Measurements from ENCODE around the gene FLOT2.

FLOT2 gene

DNA sequence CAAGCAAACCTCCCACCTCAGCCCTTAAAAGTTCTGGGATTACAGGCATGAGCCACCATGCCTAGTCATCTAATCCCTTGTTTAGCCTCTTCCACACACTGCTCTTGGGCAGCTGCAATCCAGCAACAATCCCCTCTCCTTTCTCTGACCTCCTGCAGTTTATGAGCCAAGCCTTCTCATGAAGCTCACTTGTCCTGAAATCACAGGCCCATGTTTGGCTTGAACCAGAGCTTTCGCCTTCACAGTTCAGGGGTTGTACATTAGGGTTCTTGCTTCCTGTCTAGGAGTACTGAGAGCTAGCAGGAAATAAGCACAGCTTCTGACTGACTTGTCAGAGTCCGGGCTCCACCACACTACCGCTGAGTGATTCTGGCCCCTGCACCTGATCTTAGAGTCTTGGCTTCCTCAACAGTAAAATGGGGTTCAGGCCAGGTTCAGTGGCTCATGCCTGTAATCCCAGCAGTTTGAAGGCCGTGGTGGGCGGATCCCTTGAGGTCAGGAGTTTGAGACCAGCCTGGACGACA is 26.4 kb downstream of the FLOT2 start:
- Histone ChIP-seq H2BK120ac (ENCODE audit: insufficient read depth, low read length, poor library complexity) (no peak overlapping the region), H3K9me3 (ENCODE audit: insufficient read depth, low read depth, low read length) (no peaks in the 10 kb centered on the region), H3K27me3 (ENCODE audit: insufficient read depth, low read length) (no peaks in the 10 kb centered on the region), H3K18ac (ENCODE audit: low read length) (no peak overlapping the region), H2AFZ (ENCODE audit: insufficient read depth, low read length, poor library complexity) (no peak overlapping the region), H3K4me1 (ENCODE audit: control insufficient read depth in 1 of 2, insufficient read depth in 2 of 2, low read length in 2 of 2) (no peaks in the 10 kb centered on the region), H3K4me2 (ENCODE audit: low read length) (no peak overlapping the region), H4K12ac (ENCODE audit: low read depth, low read length) (no peak overlapping the region), H2AK5ac (ENCODE audit: low read length) (no peak overlapping the region), H3K4me3 (ENCODE audit: low read depth, low read length) (no peak overlapping the region), H3K14ac (ENCODE audit: low read length) (no peak overlapping the region), H3K79me2 (ENCODE audit: control insufficient read depth, insufficient read depth, low read length, poor library complexity) (no peaks in the 10 kb centered on the region), H4K8ac (ENCODE audit: low read depth, low read length) (no peak overlapping the region), H3K79me1 (ENCODE audit: low read length) (no peaks in the 10 kb centered on the region), H3K36me3 (ENCODE audit: control insufficient read depth in 1 of 2, insufficient read depth in 2 of 2, low read length in 2 of 2) (no peaks in the 10 kb centered on the region), H4K91ac (ENCODE audit: low read depth, low read length) (no peak overlapping the region), H3K4ac (ENCODE audit: low read depth, low read length) (no peak overlapping the region), H3K23ac (ENCODE audit: low read length) (no peak overlapping the region), H3K27ac (ENCODE audit: low read depth, low read length) (no peak overlapping the region), H2BK5ac (ENCODE audit: low read depth, low read length, poor library complexity) (no peak overlapping the region), H2BK12ac (ENCODE audit: low read length) (no peak overlapping the region), H3K9ac (ENCODE audit: low read length) (peak overlapping the region; percentile 11)
- DNase-seq: no peak
- no CpG with 5 or more reads among the region's 6 CpGs for WGBS (ENCODE audit: extremely low coverage, insufficient coverage, insufficient read length)

DNA sequence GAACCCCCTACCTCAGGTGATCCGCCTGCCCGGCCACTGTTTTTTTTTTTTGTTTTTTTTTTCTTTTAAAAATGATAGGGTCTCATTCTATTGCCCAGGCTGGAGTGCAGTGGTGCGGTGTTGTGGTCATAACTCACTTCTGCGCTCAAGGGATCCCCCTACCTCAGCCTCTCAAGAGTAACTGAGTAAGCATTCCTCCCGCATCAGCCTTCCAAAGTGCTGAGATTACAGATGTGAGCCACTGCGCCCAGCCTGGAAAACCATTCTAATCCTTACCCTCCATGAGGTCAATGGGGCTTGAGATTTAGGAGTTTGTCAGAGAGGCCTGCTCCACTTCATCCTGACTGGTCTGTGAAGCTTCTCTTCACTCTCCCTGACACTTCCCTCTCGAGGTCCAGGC is 30.3 kb downstream of the FLOT2 start:
- Histone ChIP-seq H3K4ac (ENCODE audit: low read depth, low read length) (no peak overlapping the region), H3K4me3 (ENCODE audit: low read depth, low read length) (no peak overlapping the region), H4K12ac (ENCODE audit: low read depth, low read length) (no peak overlapping the region), H2AFZ (ENCODE audit: insufficient read depth, low read length, poor library complexity) (no peak overlapping the region), H2AK5ac (ENCODE audit: low read length) (no peak overlapping the region), H2BK5ac (ENCODE audit: low read depth, low read length, poor library complexity) (no peak overlapping the region), H3K27ac (ENCODE audit: low read depth, low read length) (no peak overlapping the region), H3K4me2 (ENCODE audit: low read length) (no peak overlapping the region), H3K27me3 (ENCODE audit: insufficient read depth, low read length) (no peaks in the 10 kb centered on the region), H2BK12ac (ENCODE audit: low read length) (no peak overlapping the region), H2BK120ac (ENCODE audit: insufficient read depth, low read length, poor library complexity) (no peak overlapping the region), H4K8ac (ENCODE audit: low read depth, low read length) (no peak overlapping the region), H3K36me3 (ENCODE audit: control insufficient read depth in 1 of 2, insufficient read depth in 2 of 2, low read length in 2 of 2) (no peaks in the 10 kb centered on the region), H3K23ac (ENCODE audit: low read length) (no peak overlapping the region), H3K14ac (ENCODE audit: low read length) (no peak overlapping the region), H3K18ac (ENCODE audit: low read length) (no peak overlapping the region), H3K9me3 (ENCODE audit: insufficient read depth, low read depth, low read length) (no peaks in the 10 kb centered on the region), H3K79me2 (ENCODE audit: control insufficient read depth, insufficient read depth, low read length, poor library complexity) (no peaks in the 10 kb centered on the region), H3K9ac (ENCODE audit: low read length) (no peak overlapping the region), H3K79me1 (ENCODE audit: low read length) (no peaks in the 10 kb centered on the region), H3K4me1 (ENCODE audit: control insufficient read depth in 1 of 2, insufficient read depth in 2 of 2, low read length in 2 of 2) (peaks cover 0 to 2% of the 10 kb centered on the region in 2 experiments), H4K91ac (ENCODE audit: low read depth, low read length) (no peak overlapping the region)
- no CpG with 5 or more reads among the region's 7 CpGs for WGBS (ENCODE audit: extremely low coverage, insufficient coverage, insufficient read length)
- DNase-seq: peak; percentile 70 to 75

DNA sequence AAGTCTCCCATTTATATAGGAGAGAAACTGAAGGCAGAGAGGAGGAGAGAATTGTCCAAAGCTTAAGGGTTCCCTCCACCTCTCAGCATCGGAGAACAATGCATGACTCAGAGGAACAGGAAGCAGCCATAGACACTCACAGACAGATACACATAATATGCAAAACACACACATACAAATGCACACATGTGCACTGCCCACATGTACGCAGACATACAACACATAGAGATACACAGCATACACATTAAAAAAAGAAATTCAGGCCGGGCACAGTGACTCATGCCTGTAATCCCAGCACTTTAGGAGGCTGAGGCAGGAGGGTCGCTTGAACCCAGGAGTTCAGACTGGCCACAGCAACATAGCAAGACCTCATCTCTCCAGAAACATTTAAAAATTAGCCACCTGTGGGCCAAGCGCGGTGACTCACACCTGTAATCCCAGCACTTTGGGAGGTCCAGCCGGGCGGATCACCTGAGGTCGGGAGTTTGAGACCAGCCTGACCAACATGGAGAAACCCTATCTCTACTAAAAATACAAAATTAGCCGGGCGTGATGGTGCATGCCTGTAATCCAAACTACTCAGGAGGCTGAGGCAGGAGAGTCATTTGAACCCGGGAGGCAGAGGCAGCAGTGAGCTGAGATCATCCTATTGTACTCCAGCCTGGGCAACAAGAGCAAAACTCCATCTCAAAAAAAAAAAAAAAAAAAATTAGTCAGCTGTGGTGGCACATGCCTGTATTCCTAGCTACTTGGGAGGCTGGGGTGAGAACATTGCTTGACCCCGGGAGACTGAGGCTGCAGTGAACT is 31.4 kb downstream of the FLOT2 start:
- Histone ChIP-seq H3K4ac (ENCODE audit: low read depth, low read length) (no peak overlapping the region), H2BK120ac (ENCODE audit: insufficient read depth, low read length, poor library complexity) (no peak overlapping the region), H3K79me2 (ENCODE audit: control insufficient read depth, insufficient read depth, low read length, poor library complexity) (no peaks in the 10 kb centered on the region), H3K18ac (ENCODE audit: low read length) (no peak overlapping the region), H4K91ac (ENCODE audit: low read depth, low read length) (no peak overlapping the region), H3K36me3 (ENCODE audit: control insufficient read depth in 1 of 2, insufficient read depth in 2 of 2, low read length in 2 of 2) (no peaks in the 10 kb centered on the region), H4K12ac (ENCODE audit: low read depth, low read length) (no peak overlapping the region), H2AFZ (ENCODE audit: insufficient read depth, low read length, poor library complexity) (no peak overlapping the region), H3K4me2 (ENCODE audit: low read length) (no peak overlapping the region), H3K9me3 (ENCODE audit: insufficient read depth, low read depth, low read length) (no peaks in the 10 kb centered on the region), H3K79me1 (ENCODE audit: low read length) (no peaks in the 10 kb centered on the region), H3K23ac (ENCODE audit: low read length) (no peak overlapping the region), H3K27me3 (ENCODE audit: insufficient read depth, low read length) (no peaks in the 10 kb centered on the region), H2BK12ac (ENCODE audit: low read length) (no peak overlapping the region), H2AK5ac (ENCODE audit: low read length) (no peak overlapping the region), H2BK5ac (ENCODE audit: low read depth, low read length, poor library complexity) (no peak overlapping the region), H3K14ac (ENCODE audit: low read length) (no peak overlapping the region), H4K8ac (ENCODE audit: low read depth, low read length) (no peak overlapping the region), H3K9ac (ENCODE audit: low read length) (no peak overlapping the region), H3K4me3 (ENCODE audit: low read depth, low read length) (no peak overlapping the region), H3K27ac (ENCODE audit: low read depth, low read length) (no peak overlapping the region), H3K4me1 (ENCODE audit: control insufficient read depth in 1 of 2, insufficient read depth in 2 of 2, low read length in 2 of 2) (peaks cover 0 to 2% of the 10 kb centered on the region in 2 experiments)
- peak; percentile 53 to 63 for DNase-seq
- WGBS (ENCODE audit: extremely low coverage, insufficient coverage, insufficient read length): no CpG with 5 or more reads among the region's 13 CpGs

DNA sequence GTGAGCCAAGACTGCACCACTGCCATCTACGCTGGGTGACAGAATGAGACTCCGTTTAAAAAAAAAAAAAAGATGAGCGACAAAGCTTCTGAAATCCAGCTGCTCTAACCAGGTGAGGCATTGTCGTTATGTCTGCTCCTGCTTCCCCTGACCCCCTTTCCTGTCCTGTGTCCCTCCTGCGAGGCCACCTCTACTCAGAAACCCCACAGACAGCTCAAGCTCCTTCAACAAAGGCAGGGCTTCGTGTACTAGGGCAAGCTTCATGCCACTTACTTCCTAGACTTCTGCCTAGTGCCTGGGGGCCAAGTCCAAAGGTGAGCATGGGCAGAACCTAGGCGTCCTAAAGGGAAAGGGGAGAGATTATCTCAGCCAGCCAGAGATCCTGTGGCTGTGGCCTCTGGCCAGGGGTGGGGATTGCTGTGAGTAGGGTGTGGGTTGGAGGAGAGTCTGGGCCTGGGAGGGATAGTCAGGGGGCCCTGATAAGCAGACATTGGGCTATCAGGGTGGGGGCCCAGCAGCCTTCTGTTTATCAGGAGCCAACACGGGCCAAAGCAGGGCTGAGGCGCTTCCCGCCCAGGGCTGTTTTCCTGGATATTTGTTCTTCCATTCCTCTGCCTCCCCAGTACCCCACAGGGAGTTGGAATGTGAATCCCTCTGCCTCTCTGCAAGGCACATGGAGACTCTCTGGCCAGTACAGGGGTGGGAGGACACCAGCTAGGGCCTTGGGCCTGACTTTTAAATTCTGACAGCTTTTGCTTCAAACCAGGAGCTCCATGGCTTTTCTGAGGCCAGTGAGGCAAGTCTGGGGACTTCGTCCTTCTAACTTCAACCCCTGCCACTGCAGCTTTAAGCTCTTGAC is 32.3 kb downstream of the FLOT2 start:
- Histone ChIP-seq H3K18ac (ENCODE audit: low read length) (no peak overlapping the region), H2AFZ (ENCODE audit: insufficient read depth, low read length, poor library complexity) (no peak overlapping the region), H2AK5ac (ENCODE audit: low read length) (no peak overlapping the region), H3K9me3 (ENCODE audit: insufficient read depth, low read depth, low read length) (no peaks in the 10 kb centered on the region), H4K12ac (ENCODE audit: low read depth, low read length) (no peak overlapping the region), H2BK120ac (ENCODE audit: insufficient read depth, low read length, poor library complexity) (no peak overlapping the region), H2BK12ac (ENCODE audit: low read length) (no peak overlapping the region), H4K8ac (ENCODE audit: low read depth, low read length) (no peak overlapping the region), H2BK5ac (ENCODE audit: low read depth, low read length, poor library complexity) (no peak overlapping the region), H3K36me3 (ENCODE audit: control insufficient read depth in 1 of 2, insufficient read depth in 2 of 2, low read length in 2 of 2) (peaks cover 5 to 6% of the 10 kb centered on the region in 2 experiments), H3K9ac (ENCODE audit: low read length) (peak overlapping the region; percentile 14), H3K4me1 (ENCODE audit: control insufficient read depth in 1 of 2, insufficient read depth in 2 of 2, low read length in 2 of 2) (peaks cover 0 to 2% of the 10 kb centered on the region in 2 experiments), H3K4ac (ENCODE audit: low read depth, low read length) (no peak overlapping the region), H3K14ac (ENCODE audit: low read length) (no peak overlapping the region), H3K79me1 (ENCODE audit: low read length) (no peaks in the 10 kb centered on the region), H4K91ac (ENCODE audit: low read depth, low read length) (no peak overlapping the region), H3K4me3 (ENCODE audit: low read depth, low read length) (no peak overlapping the region), H3K27ac (ENCODE audit: low read depth, low read length) (no peak overlapping the region), H3K23ac (ENCODE audit: low read length) (no peak overlapping the region), H3K4me2 (ENCODE audit: low read length) (no peak overlapping the region), H3K79me2 (ENCODE audit: control insufficient read depth, insufficient read depth, low read length, poor library complexity) (no peaks in the 10 kb centered on the region), H3K27me3 (ENCODE audit: insufficient read depth, low read length) (no peaks in the 10 kb centered on the region)
- no CpG with 5 or more reads among the region's 11 CpGs for WGBS (ENCODE audit: extremely low coverage, insufficient coverage, insufficient read length)
- peak; percentile 51 to 52 for DNase-seq
